ENCODE results near the gene SPATA13. TPM values are rescaled to one million over a fixed set of nuclear protein-coding genes. Genes with fewer than 3 reads are reported as not detected.

Gene SPATA13
- total RNA-seq, 1 donor from 2014 or later: 20.1 TPM

- DNase-seq (ENCODE audit: extremely low spot score in 2 of 2): no peak
- H3K36me3 ChIP-seq: no peaks in the 10 kb centered on the region
- H3K27ac ChIP-seq: no peak overlapping the region
- no peaks in the 10 kb centered on the region for H3K9me3 ChIP-seq
- no peak overlapping the region for H3K4me3 ChIP-seq
- H3K27me3 ChIP-seq: no peaks in the 10 kb centered on the region
- no peaks in the 10 kb centered on the region for H3K4me1 ChIP-seq
- TF ChIP-seq POLR2A (IDR thresholded peaks at IDR 0.05): no peak
- no peak for TF ChIP-seq POLR2AphosphoS5 (IDR thresholded peaks at IDR 0.05; ENCODE audit: insufficient read depth in 1 of 2, low read depth in 1 of 2)
- TF ChIP-seq CTCF (IDR thresholded peaks at IDR 0.05): no peak
- intact Hi-C loops (cut with DNase I): no loop called here
Observed at GRCh38 chr13:24133021-24133795, 27.3 kb upstream of the SPATA13 start.

GRCh38 chr13:24134231-24134630 is 26.3 kb upstream of the SPATA13 start:
- intact Hi-C loops (cut with DNase I): no loop called here
- TF ChIP-seq POLR2A (IDR thresholded peaks at IDR 0.05): no peak
- TF ChIP-seq CTCF (IDR thresholded peaks at IDR 0.05): no peak
- no peak for TF ChIP-seq POLR2AphosphoS5 (IDR thresholded peaks at IDR 0.05; ENCODE audit: insufficient read depth in 1 of 2, low read depth in 1 of 2)
- no peaks in the 10 kb centered on the region for H3K9me3 ChIP-seq

GRCh38 chr13:24134757-24135156 is 25.8 kb upstream of the SPATA13 start:
- no peak overlapping the region for H3K4me3 ChIP-seq
- no peak for DNase-seq (ENCODE audit: extremely low spot score in 2 of 2)
- intact Hi-C loops (cut with DNase I): no loop called here
- no peaks in the 10 kb centered on the region for H3K4me1 ChIP-seq
- no peak overlapping the region for H3K27ac ChIP-seq
- no peaks in the 10 kb centered on the region for H3K36me3 ChIP-seq
- no peaks in the 10 kb centered on the region for H3K27me3 ChIP-seq
- TF ChIP-seq POLR2A (IDR thresholded peaks at IDR 0.05) (no peak), CTCF (IDR thresholded peaks at IDR 0.05) (no peak), POLR2AphosphoS5 (IDR thresholded peaks at IDR 0.05; ENCODE audit: insufficient read depth in 1 of 2, low read depth in 1 of 2) (no peak)
- H3K9me3 ChIP-seq: no peaks in the 10 kb centered on the region

More at GRCh38 chr13:24134231-24134630, 26.3 kb upstream of the SPATA13 start:
- no peak for DNase-seq (ENCODE audit: extremely low spot score in 2 of 2)
- H3K36me3 ChIP-seq: no peaks in the 10 kb centered on the region
- no peaks in the 10 kb centered on the region for H3K4me1 ChIP-seq
- H3K27ac ChIP-seq: no peak overlapping the region
- no peaks in the 10 kb centered on the region for H3K27me3 ChIP-seq
- H3K4me3 ChIP-seq: no peak overlapping the region

GRCh38 chr13:24135674-24136300 is 24.7 kb upstream of the SPATA13 start:
- Histone ChIP-seq H3K9me3 (no peaks in the 10 kb centered on the region), H3K4me1 (no peaks in the 10 kb centered on the region), H3K27ac (no peak overlapping the region), H3K27me3 (no peaks in the 10 kb centered on the region), H3K36me3 (no peaks in the 10 kb centered on the region), H3K4me3 (no peak overlapping the region)
- no peak for TF ChIP-seq POLR2AphosphoS5 (IDR thresholded peaks at IDR 0.05; ENCODE audit: insufficient read depth in 1 of 2, low read depth in 1 of 2)
- intact Hi-C loops (cut with DNase I): no loop called here
- no peak for DNase-seq (ENCODE audit: extremely low spot score in 2 of 2)

- Histone ChIP-seq H3K9me3 (no peaks in the 10 kb centered on the region), H3K27me3 (no peaks in the 10 kb centered on the region), H3K4me3 (no peak overlapping the region), H3K27ac (no peak overlapping the region), H3K36me3 (no peaks in the 10 kb centered on the region), H3K4me1 (no peaks in the 10 kb centered on the region)
- TF ChIP-seq POLR2AphosphoS5 (IDR thresholded peaks at IDR 0.05; ENCODE audit: insufficient read depth in 1 of 2, low read depth in 1 of 2): no peak
- no peak for TF ChIP-seq CTCF (IDR thresholded peaks at IDR 0.05)
- no peak for TF ChIP-seq POLR2A (IDR thresholded peaks at IDR 0.05)
- intact Hi-C loops (cut with DNase I): no loop called here
- DNase-seq (ENCODE audit: extremely low spot score in 2 of 2): no peak
Observed at GRCh38 chr13:24138911-24139310, 21.6 kb upstream of the SPATA13 start.

Data from vagina (tissue), 2 donors.